Bone marrow (tissue), 2 donors: Measurements from ENCODE around the gene SLC25A48.

Source experiments
- DNase-seq, 2 donors: peaks; one replicate each; lab custom pipeline; 2025; lab: John Stamatoyannopoulos, UW

Gene SLC25A48

GRCh38 chr5:135881244-135881643, 46.8 kb downstream of the SLC25A48 start:
- no peak for DNase-seq

GRCh38 chr5:135881819-135882218, 47.4 kb downstream of the SLC25A48 start:
- no peak for DNase-seq

- no peak for DNase-seq
These were observed 48.6 kb downstream of the SLC25A48 start for GRCh38 chr5:135883026-135883425.

- DNase-seq, result no peak
These were observed 49.0 kb downstream of the SLC25A48 start for GRCh38 chr5:135883441-135883840.

DNA sequence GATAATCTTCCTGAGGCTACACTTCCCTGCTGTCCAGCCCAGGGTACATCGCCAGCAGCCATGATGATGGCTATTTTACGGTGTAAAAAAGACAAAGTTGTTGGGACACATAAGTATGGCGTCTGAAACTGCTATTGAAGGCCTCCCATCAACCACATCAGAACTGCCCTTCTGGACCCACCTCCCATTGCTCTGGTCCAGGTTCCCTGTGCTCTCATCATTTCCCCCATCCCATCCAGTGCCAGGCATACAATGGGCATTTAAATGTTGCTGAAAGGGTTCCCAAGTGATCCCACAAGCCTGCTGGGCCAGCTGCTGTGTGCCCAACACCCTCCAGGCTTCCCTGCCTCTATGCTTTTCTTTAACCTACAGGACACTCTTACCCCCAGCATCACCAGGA, 50.6 kb downstream of the SLC25A48 start:
- no peak for DNase-seq

DNA sequence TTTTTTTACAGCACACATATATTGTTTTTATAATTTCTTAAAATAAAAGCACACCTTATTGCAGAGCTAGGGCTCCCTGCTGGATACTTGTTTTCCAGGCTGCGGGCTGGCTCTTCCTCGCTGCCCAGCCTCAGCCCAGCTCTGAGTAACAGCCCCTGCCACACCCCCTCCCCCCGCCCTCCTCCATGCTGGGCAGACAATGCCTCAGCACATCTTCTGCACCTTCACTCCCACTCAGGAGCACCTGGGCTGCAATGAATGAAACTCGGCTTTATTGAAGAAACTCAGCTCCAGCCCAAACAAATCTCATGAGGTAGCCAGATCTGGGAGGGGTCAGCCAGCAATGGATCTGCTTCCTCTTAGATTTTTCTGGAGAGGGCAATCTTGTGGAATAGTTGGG, 51.7 kb downstream of the SLC25A48 start:
- no peak for DNase-seq

GRCh38 chr5:135887447-135887864, 53.0 kb downstream of the SLC25A48 start:
- DNase-seq, result peak in 1 of 2 donors; percentile 16

GRCh38 chr5:135887881-135888614, 53.6 kb downstream of the SLC25A48 start:
- no peak for DNase-seq

GRCh38 chr5:135890296-135890695, 55.8 kb downstream of the SLC25A48 start:
- DNase-seq, result no peak

DNA sequence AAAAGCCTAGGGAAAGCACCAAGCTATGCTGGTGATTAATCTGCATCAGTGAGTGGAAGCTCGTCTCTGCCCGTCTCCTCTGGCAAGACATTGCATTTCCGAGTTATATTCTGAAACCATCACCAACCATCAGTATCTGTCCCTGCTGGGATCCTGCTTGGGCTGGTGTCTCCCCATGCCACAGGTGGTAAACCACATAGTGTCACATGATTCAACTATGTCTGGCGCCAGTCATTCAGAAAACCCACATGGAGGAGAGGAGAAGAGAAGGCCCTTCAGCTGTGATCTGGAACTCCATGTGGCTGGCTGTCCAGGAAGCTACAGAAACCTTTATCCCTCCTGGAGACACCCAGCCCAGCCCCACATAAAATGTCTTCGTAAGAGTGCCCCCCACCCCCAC, 56.4 kb downstream of the SLC25A48 start:
- DNase-seq, result no peak

GRCh38 chr5:135891268-135891667, 56.8 kb downstream of the SLC25A48 start:
- DNase-seq, result no peak

- no peak for DNase-seq
These were observed 57.3 kb downstream of the SLC25A48 start for GRCh38 chr5:135891791-135892190.

- DNase-seq, result no peak
These were observed 59.8 kb downstream of the SLC25A48 start for GRCh38 chr5:135894276-135894675.

DNA sequence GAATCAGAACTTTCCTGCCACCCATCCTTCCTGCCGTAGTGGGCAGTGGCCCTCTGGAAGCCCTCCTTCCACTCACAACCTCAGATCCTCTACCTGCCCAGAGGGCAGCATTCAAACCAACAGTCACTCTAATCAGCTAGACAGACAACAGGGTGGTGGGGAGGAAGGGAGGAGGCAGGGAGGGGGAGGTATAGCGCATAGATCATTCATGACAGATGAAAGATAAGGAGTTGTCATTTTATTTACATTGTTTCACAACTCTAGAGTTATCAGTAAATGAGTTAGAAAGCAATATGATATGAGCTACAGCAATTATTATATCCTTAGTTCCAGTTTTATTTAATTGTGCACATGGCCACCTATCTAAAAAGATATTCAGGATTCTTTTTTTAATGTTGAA, 60.3 kb downstream of the SLC25A48 start:
- DNase-seq, result no peak

DNA sequence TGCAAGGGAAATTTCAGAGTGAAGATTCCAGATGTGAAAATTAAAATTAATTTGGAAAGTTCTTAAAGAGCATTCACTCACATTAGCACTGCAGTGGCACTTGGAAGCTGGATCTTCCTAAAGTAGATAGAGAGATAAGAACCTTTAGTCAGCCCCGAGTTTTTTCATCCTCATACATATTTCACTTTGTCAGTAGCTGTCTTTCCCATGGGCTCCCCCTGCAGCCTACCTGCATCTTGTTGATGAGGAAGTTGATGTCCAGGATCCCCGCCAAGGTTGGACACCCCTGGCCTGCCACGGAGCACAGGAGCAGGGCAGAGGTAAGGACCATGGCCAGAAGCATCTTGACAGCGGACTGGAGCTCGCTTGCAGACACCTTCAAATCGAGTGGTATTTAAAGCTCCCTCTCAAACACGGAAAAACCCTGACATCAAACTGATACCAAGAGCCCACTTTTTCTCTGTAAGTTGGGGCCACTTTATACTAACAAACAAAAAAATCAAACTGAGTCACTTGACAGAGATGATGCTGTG, 61.1 kb downstream of the SLC25A48 start, which contains the start of gene IL9:
Gene IL9 (minus strand): TSS at position 368 of the 533 bp plus-strand sequence. CDS start 25 bp downstream, at position 343.
- no peak for DNase-seq

DNA sequence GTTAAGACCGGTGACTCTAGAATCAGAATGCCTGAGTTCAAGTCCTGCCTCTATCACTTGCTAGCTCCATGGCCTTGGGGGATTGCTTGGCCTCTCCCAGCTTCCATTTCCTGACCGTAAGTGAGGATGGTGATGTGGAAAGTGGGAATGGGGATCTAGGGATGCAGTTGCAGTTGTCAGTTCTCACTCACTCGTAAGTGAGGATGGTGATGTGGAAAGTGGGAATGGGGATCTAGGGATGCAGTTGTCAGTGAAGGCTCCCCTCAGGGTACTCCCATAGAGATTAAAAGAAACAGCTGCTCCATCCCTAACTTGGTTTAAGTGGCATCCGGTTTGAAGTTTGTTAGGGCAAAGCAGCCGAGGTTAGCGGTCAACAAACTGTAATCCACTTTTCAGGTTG, 64.2 kb downstream of the SLC25A48 start:
- DNase-seq, result no peak

DNA sequence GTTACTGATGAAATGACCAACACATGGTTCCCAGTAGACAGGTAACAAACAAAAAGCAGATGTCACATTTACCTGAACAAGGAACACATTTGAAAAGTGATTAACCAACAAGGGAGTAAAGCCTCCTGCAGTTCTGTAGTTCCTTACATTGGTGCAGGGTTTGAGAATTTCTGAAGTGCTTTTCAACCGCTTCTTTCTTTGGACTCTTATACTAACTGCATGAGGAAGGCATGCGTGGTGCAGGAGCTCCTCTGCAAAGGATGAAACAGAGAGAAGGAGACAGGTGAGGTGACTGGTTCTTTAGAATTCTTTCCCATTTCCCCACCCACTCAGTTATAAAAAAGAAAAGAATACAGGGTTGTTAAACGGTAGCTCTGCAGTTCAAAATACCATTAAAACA, 65.8 kb downstream of the SLC25A48 start:
- DNase-seq, result no peak

DNA sequence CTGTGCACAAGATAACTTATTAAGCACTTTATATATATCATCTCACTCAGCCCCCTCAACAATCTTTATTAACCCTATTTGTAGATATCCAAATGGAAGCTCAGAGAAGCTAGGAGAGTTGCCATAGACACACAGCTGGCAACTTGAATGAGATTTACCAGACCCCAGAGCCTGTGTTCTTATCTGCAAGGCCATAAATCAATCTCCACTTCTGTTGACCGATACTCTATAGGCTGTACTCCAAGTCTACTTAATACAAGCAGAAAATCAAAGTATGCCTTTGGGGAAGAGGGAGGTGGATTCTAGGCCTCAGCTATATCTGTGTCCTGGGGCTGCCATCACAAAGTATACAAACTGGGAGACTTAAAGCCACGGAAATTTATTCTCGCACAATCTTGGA, 67.2 kb downstream of the SLC25A48 start:
- no peak for DNase-seq

DNA sequence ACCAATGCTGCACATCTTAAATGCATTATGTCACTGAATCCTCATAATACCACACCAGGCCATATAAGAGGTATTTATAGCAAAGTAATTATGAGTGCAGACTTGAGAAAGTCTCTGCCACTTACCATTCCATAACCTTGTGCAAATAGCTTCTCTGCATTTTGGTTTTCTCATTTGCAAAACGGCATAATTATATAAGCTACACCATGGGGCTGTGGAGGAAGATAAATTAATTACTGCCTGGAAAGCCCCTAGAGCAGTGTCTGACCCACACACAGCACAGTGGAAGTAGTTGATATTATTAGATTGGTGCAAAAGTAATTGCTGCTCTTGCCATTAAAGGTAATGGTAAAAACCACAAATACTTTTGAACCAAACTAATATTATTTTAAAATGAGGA, 70.7 kb downstream of the SLC25A48 start:
- DNase-seq, result no peak

DNA sequence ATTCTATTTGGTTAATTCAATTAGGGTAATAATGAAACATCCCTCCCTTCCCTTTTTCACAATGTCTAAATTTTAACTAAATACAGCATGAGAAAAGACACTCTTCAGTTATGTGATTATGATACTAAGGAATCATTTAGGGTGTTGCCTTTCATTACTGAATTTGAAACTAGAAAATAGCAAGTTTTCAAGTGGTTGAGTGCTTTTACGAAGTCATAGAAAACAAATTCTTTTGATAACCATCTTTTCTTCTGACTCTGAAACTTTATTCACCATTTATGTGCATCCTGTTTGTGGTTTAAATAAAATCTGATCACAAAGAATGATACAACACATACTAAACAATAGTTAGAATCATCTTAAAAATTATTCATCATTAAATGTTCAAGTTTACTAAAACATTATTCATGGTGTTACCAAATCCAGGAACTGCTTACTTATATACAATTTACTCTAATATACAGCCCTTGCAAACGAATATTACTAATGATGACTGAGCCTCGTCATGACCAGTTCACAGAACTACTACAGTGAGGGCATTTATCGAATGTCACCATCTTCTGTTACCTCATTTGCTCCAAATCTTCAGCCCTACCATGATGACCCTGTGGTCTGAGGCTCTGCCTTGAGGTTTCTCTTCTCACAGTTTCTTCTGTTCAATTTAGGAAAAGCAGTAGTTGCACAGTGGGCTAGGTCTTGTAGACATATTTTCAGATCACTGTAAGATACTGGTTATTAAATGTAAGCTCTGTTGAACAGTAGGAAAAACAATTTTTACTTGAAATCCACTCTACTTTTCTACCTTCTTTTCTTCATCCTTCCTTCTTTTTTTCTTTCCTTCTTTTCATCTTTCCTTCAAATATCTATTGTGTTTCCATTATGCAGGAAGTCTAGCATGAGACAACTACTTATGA, 79.5 kb downstream of the SLC25A48 start:
- no peak for DNase-seq

DNA sequence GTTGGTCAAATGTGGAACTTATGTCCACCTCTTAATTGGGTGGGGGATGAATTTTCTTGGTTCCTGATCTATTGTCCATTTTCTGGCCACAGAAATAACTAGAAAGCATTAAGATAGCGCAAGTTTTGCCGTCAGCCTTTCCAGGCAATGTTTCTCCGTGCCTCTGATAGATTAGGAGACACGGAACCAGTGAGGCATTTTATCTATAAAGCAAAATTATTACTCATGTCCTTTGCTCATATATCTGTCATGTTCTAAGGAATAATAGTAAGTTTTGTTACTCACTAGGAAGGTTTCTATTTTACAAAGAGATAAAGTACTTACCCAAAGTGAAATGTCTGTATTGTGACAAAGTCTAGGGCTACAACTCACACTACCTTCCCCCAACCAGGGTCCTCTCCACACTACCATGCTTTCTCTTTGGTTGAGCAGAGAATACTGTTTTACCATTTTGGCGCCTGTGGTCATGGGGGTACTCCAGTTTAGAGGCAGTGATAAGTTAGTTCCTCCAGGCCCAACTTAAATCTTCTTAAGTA, 81.1 kb downstream of the SLC25A48 start:
- DNase-seq, result no peak

DNA sequence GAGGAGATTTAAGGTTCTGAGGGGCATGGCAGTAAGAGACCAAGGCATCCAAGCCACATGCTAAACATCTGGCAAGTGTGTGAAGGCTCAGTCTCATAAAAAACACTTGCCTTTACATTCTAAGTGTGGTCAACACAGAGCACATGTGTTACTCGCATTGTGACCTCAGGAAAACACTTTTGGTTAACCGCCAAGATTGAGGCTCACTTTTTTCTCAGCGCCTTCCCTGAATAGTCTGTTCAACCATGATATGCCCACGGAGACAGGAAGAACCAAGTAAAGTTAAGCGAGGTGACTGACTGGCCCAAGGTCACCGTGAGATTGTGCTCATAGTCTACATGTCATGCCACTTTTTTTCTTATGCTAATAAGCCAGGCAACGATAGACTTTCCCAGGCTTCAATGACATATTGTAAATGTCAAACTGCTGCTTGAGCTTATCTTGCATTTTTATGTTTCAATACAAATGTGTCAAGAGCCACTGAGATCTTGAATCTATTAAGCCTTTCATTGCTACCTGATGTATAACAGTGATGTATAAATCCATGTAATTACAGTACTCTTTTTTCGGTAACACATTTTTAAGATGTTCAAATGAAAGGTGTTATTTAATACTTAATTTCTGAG, 82.3 kb downstream of the SLC25A48 start:
- DNase-seq, result no peak
